Hepatocyte (in vitro differentiated cells): Measurements from ENCODE around the gene GALNT1. TPM values are rescaled to one million over a fixed set of nuclear protein-coding genes. Genes with fewer than 3 reads are reported as not detected.

ENCODE experiments used
- DNase-seq: peaks from one replicate; pipeline ENCODE4 v3.0.0-alpha.2; 2016; ENCODE audit warnings: low spot score
- H2AFZ ChIP-seq: fragments of 200-600 bp; sonication (generic); 2 replicates; pipeline ENCODE4 v1.6.0; 2016; ENCODE audit warnings: antibody characterized with exemption, mild to moderate bottlenecking
- H3K27ac ChIP-seq: fragments of 200-600 bp; sonication (generic); 2 replicates; pipeline ENCODE4 v1.5.1; 2016; ENCODE audit warnings: mild to moderate bottlenecking
- H3K27me3 ChIP-seq: fragments of 200-600 bp; sonication (generic); 2 replicates; pipeline ENCODE4 v1.6.1; 2016
- H3K36me3 ChIP-seq: fragments of 200-600 bp; sonication (generic); replicated peaks from 2 replicates; pipeline ENCODE4 v1.5.1; 2016; ENCODE audit warnings: low read depth; ENCODE audit not compliant: insufficient read depth
- H3K4me1 ChIP-seq: fragments of 200-600 bp; sonication (generic); 2 replicates; pipeline ENCODE4 v1.5.1; 2016; ENCODE audit warnings: mild to moderate bottlenecking, moderate library complexity; ENCODE audit not compliant: insufficient read depth
- H3K4me2 ChIP-seq: fragments of 200-600 bp; sonication (generic); 2 replicates; pipeline ENCODE4 v1.6.0; 2016
- H3K4me3 ChIP-seq: fragments of 200-600 bp; sonication (generic); 2 replicates; pipeline ENCODE4 v1.5.1; 2016; ENCODE audit warnings: mild to moderate bottlenecking
- H3K79me2 ChIP-seq: fragments of 200-600 bp; sonication (generic); 2 replicates; pipeline ENCODE4 v1.6.0; 2017; ENCODE audit warnings: mild to moderate bottlenecking
- H3K9me2 ChIP-seq: fragments of 200-600 bp; sonication (generic); replicated peaks from 2 replicates; pipeline ENCODE4 v1.6.0; 2017; ENCODE audit warnings: mild to moderate bottlenecking; ENCODE audit not compliant: insufficient read depth
- H3K9me3 ChIP-seq: fragments of 200-600 bp; sonication (generic); 2 replicates; pipeline ENCODE4 v1.5.1; 2016; ENCODE audit warnings: low read depth, mild to moderate bottlenecking
- H4K20me1 ChIP-seq: fragments of 200-600 bp; sonication (generic); 2 replicates; pipeline ENCODE4 v1.6.0; 2016; ENCODE audit warnings: mild to moderate bottlenecking; ENCODE audit not compliant: insufficient read depth, poor library complexity, severe bottlenecking
- EZH2 ChIP-seq: fragments of 200-600 bp; sonication (generic); IDR thresholded peaks from 2 replicates; pipeline ENCODE4 v1.6.1; 2016; ENCODE audit warnings: antibody characterized with exemption, mild to moderate bottlenecking, borderline replicate concordance
- EZH2phosphoT487 ChIP-seq: fragments of 200-600 bp; sonication (generic); IDR thresholded peaks from one replicate; pipeline ENCODE4 v1.6.1; 2018; ENCODE audit warnings: antibody characterized with exemption, mild to moderate bottlenecking, low read depth, moderate library complexity; ENCODE audit not compliant: unreplicated experiment, severe bottlenecking
- WGBS: methylation state at CpG from one replicate; pipeline ENCODE4 v1.1.6; 2016; ENCODE audit warnings: low lambda C conversion rate; ENCODE audit errors: missing lambda C conversion rate; 5-methylcytosine and 5-hydroxymethylcytosine counted together
- polyA plus RNA-seq: library from polyadenylated mRNA; unstranded; fragments of >200 nt; fragmentation: Nextera tagmentation; extraction: Ambion mirVana; gene quantifications from 2 replicates; pipeline ENCODE4 v1.2.1, GENCODE V29; 2016
- total RNA-seq: library from RNA; depleted of rRNA; stranded (reverse); fragments of >200 nt; gene quantifications from 2 replicates; pipeline ENCODE4 v1.2.3, GENCODE V29; 2014
- TF ChIP-seq, protein P1 (sequence below): fragments of 200-600 bp; sonication (generic); IDR thresholded peaks from 2 replicates; pipeline ENCODE4 v1.5.1; 2016; ENCODE audit warnings: antibody characterized with exemption, mild to moderate bottlenecking; ENCODE audit not compliant: poor library complexity

The GALNT1 gene
- total and polyA plus RNA-seq, 2 experiments from 2014 or later, result 231 to 271 TPM

GRCh38 chr18:35713545-35713944 is 132.0 kb downstream of the GALNT1 start:
- WGBS, result 90% methylated on average over 2 of the region's 2 CpGs
- Histone ChIP-seq H3K27ac (no peak overlapping the region), H2AFZ (no peak overlapping the region), H3K27me3 (no peaks in the 10 kb centered on the region), H3K79me2 (no peaks in the 10 kb centered on the region), H3K9me2 (no peaks in the 10 kb centered on the region), H4K20me1 (no peaks in the 10 kb centered on the region), H3K36me3 (no peaks in the 10 kb centered on the region), H3K4me2 (no peak overlapping the region), H3K4me3 (no peak overlapping the region), H3K4me1 (no peaks in the 10 kb centered on the region), H3K9me3 (peaks cover under 1% of the 10 kb centered on the region)
- no peak for DNase-seq
- TF ChIP-seq EZH2 (no peak), EZH2phosphoT487 (no peak)
- TF ChIP-seq, protein P1, sequence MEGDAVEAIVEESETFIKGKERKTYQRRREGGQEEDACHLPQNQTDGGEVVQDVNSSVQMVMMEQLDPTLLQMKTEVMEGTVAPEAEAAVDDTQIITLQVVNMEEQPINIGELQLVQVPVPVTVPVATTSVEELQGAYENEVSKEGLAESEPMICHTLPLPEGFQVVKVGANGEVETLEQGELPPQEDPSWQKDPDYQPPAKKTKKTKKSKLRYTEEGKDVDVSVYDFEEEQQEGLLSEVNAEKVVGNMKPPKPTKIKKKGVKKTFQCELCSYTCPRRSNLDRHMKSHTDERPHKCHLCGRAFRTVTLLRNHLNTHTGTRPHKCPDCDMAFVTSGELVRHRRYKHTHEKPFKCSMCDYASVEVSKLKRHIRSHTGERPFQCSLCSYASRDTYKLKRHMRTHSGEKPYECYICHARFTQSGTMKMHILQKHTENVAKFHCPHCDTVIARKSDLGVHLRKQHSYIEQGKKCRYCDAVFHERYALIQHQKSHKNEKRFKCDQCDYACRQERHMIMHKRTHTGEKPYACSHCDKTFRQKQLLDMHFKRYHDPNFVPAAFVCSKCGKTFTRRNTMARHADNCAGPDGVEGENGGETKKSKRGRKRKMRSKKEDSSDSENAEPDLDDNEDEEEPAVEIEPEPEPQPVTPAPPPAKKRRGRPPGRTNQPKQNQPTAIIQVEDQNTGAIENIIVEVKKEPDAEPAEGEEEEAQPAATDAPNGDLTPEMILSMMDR, result no peak

DNA sequence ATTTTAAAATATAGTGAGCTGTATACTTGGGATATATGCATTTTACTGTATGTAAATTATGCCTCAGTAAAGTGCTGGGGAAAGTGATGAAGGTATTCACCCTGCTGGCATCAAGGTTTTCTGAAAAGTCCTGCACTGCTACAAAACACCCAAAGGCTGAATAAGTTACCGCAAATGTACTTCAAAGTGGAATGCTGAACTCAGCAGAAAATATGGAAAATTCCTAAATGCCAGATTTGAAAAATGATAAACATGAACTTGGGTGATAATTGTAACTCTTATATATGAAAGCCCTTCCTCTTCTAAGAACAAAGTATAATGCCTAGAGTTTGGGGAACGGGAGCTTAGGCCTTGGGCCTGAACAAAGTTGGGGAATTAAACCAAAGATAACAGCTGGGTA is 133.0 kb downstream of the GALNT1 start:
- no peaks in the 10 kb centered on the region for H3K4me1 ChIP-seq
- 94% methylated on average over 2 of the region's 2 CpGs for WGBS
- no peak overlapping the region for H3K4me3 ChIP-seq
- peaks cover 9% of the 10 kb centered on the region for H3K9me3 ChIP-seq
- H3K79me2 ChIP-seq, result no peaks in the 10 kb centered on the region
- H2AFZ ChIP-seq, result no peak overlapping the region
- no peaks in the 10 kb centered on the region for H3K27me3 ChIP-seq
- H4K20me1 ChIP-seq, result no peaks in the 10 kb centered on the region
- H3K4me2 ChIP-seq, result no peak overlapping the region
- no peak for TF ChIP-seq EZH2
- H3K9me2 ChIP-seq, result no peaks in the 10 kb centered on the region
- H3K36me3 ChIP-seq, result no peaks in the 10 kb centered on the region
- H3K27ac ChIP-seq, result no peak overlapping the region
- DNase-seq, result no peak

GRCh38 chr18:35715139-35715538 is 133.6 kb downstream of the GALNT1 start:
- Histone ChIP-seq H3K27me3 (no peaks in the 10 kb centered on the region), H3K79me2 (no peaks in the 10 kb centered on the region), H3K27ac (no peak overlapping the region), H3K4me1 (no peaks in the 10 kb centered on the region), H2AFZ (no peak overlapping the region), H3K4me2 (no peak overlapping the region), H3K9me2 (no peaks in the 10 kb centered on the region), H3K4me3 (no peak overlapping the region), H4K20me1 (no peaks in the 10 kb centered on the region), H3K36me3 (no peaks in the 10 kb centered on the region), H3K9me3 (peaks cover 10% of the 10 kb centered on the region)
- 96% methylated on average over 2 of the region's 2 CpGs for WGBS
- no peak for DNase-seq
- TF ChIP-seq, protein P1, result no peak
- no peak for TF ChIP-seq EZH2phosphoT487
- TF ChIP-seq EZH2, result no peak

DNA sequence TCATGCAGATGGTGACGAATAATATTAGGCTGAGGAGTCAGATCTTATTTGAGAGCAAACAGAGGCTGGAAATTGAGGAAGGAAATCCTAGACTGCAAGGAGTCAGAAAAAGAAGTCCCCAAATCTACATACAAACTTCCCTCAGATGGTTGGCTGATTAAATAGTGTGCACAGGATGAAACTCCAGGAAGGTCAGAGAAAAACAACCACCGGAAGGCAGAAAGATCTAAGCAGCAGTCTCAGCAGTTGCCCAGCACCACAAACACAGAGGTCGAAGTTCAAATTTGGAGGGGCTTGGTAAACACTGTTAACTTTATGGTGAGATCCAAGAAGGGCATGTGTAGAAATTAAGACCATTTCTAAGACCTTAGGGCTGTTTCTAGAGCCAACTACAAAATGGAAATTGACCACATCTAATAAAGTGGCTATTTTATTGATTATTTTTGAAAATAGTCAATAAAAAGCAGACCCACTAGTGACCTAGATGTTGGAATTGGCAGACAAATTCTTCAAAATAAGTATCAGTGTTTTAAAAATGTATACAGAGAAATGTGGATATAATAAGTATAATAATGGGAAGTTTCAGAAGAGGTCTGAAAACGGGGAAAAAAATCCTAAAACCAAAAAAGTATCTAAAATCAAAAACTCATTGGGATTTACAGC is 134.8 kb downstream of the GALNT1 start:
- Histone ChIP-seq H3K9me3 (peaks cover 10% of the 10 kb centered on the region), H3K27ac (no peak overlapping the region), H3K4me3 (no peak overlapping the region), H3K79me2 (no peaks in the 10 kb centered on the region), H3K4me2 (no peak overlapping the region), H3K36me3 (no peaks in the 10 kb centered on the region), H4K20me1 (no peaks in the 10 kb centered on the region), H3K4me1 (no peaks in the 10 kb centered on the region), H3K9me2 (no peaks in the 10 kb centered on the region), H2AFZ (no peak overlapping the region), H3K27me3 (no peaks in the 10 kb centered on the region)
- no peak for DNase-seq
- 79% methylated on average over 4 of the region's 4 CpGs for WGBS
- TF ChIP-seq EZH2, result no peak
- TF ChIP-seq, protein P1, result no peak
- TF ChIP-seq EZH2phosphoT487, result no peak
